Vagina (tissue), 2 donors: ENCODE data around the gene PTBP1. TPM values are rescaled to one million over a fixed set of nuclear protein-coding genes. Genes with fewer than 3 reads are reported as not detected.
A peak's percentile ranks its signal among the peaks of the same experiment; 100 is the strongest.

Experiments
- DNase-seq, 2 donors: peaks; one replicate each; pipeline ENCODE4 v3.0.0-alpha.2; 2017; ENCODE audit errors: extremely low spot score in 2 of 2
- H3K27ac ChIP-seq: fragments of 200-600 bp; sonication (generic); one replicate; pipeline ENCODE4 v1.5.1; 2019
- H3K27me3 ChIP-seq: fragments of 200-600 bp; sonication (generic); one replicate; pipeline ENCODE4 v1.5.1; 2019
- H3K36me3 ChIP-seq, 2 donors: fragments of 200-600 bp; sonication (generic); one replicate each; pipeline ENCODE4 v1.5.1; 2017 to 2019
- H3K4me1 ChIP-seq: fragments of 200-600 bp; sonication (generic); one replicate; pipeline ENCODE4 v1.5.1; 2019
- H3K4me3 ChIP-seq, 2 donors: fragments of 200-600 bp; sonication (generic); 1 replicate in 1 of 2; 2 replicates in 1 of 2; pipeline ENCODE4 v1.5.1; 2016 to 2019
- H3K9me3 ChIP-seq: fragments of 200-600 bp; sonication (generic); one replicate; pipeline ENCODE4 v1.5.1; 2019
- POLR2A ChIP-seq, 2 donors: fragments of 450-650 bp; IDR thresholded peaks; one replicate each; pipeline ENCODE4 v1.6.1; 2017; ENCODE audit warnings: antibody characterized with exemption in 2 of 2, mild to moderate bottlenecking in 2 of 2, moderate library complexity in 2 of 2
- POLR2AphosphoS5 ChIP-seq, 2 donors: sonication (generic); formaldehyde crosslinking; IDR thresholded peaks; one replicate each; pipeline ENCODE4 v1.9.0; 2017; ENCODE audit warnings: antibody characterized with exemption in 2 of 2, mild to moderate bottlenecking in 2 of 2, low read depth in 1 of 2; ENCODE audit not compliant: insufficient read depth in 1 of 2
- intact Hi-C: fragments of 100-400 bp; cut with DNase I; formaldehyde crosslinking; loops from one replicate; pipeline ENCODE4 v1.15.1; 2023
- total RNA-seq: library from RNA; depleted of rRNA; stranded (reverse); fragments of >200 nt; gene quantifications from one replicate; pipeline ENCODE4 v1.2.3, GENCODE V29; 2016
- TF ChIP-seq, protein P1 (sequence below), 3 experiments: fragments of 450-650 bp in 2 of 3; fragments of 200-600 bp in 1 of 3; sonication (generic) in 1 of 3; IDR thresholded peaks; one replicate each; pipeline ENCODE4 v1.5.1; 2017 to 2019; ENCODE audit warnings: antibody characterized with exemption in 3 of 3, mild to moderate bottlenecking in 2 of 3, moderate library complexity in 2 of 3

The PTBP1 gene
- total RNA-seq, 1 donor from 2014 or later, result 230 TPM

DNA sequence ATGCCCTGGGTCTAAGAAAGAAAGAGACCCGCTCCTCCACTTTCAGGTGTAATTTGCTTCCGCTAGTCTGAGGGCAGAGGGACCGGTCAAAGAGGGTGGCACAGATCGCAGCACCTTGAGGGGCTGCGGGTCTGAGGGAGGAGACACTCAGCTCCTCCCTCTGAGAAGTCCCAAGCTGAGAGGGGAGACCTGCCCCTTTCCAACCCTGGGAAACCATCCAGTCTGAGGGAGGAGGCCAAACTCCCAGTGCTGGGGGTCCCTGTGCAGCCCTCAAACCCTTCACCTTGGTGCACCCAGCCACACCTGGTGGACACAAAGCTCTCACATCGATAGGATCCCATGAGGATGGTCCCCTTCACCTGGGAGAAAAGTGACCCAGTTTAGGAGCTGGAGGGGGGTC, 33.4 kb upstream of the PTBP1 start:
- Histone ChIP-seq H3K9me3 (no peaks in the 10 kb centered on the region), H3K36me3 (no peaks in the 10 kb centered on the region), H3K27ac (no peak overlapping the region), H3K4me1 (peaks cover 6% of the 10 kb centered on the region), H3K27me3 (no peaks in the 10 kb centered on the region), H3K4me3 (no peak overlapping the region)
- intact Hi-C loops, result no loop called here
- TF ChIP-seq POLR2A (IDR thresholded peaks at IDR 0.05) (no peak), POLR2AphosphoS5 (IDR thresholded peaks at IDR 0.05; ENCODE audit: insufficient read depth in 1 of 2, low read depth in 1 of 2) (no peak)
- TF ChIP-seq, protein P1, sequence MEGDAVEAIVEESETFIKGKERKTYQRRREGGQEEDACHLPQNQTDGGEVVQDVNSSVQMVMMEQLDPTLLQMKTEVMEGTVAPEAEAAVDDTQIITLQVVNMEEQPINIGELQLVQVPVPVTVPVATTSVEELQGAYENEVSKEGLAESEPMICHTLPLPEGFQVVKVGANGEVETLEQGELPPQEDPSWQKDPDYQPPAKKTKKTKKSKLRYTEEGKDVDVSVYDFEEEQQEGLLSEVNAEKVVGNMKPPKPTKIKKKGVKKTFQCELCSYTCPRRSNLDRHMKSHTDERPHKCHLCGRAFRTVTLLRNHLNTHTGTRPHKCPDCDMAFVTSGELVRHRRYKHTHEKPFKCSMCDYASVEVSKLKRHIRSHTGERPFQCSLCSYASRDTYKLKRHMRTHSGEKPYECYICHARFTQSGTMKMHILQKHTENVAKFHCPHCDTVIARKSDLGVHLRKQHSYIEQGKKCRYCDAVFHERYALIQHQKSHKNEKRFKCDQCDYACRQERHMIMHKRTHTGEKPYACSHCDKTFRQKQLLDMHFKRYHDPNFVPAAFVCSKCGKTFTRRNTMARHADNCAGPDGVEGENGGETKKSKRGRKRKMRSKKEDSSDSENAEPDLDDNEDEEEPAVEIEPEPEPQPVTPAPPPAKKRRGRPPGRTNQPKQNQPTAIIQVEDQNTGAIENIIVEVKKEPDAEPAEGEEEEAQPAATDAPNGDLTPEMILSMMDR (IDR thresholded peaks at IDR 0.05), result no peak
- DNase-seq, result no peak

DNA sequence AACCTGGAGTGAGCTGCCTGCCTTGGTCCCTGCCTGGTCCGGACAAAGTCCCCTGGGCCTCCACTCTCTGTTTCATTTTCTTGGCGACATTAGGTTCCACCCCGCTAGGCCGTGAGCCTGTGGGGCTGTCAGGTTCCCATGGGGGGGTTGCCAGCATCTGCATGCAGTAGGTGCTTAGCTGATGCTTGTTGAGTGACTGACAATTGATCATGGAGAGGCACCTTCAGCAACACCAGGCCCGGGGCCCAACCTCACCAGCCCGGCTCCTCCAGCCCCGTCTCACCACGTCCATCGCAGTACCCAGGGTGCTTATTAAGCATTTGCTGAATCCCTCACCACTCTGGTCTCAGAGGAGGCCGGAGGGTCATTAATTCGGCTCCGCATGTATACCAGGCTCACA, 33.0 kb upstream of the PTBP1 start:
- H3K4me3 ChIP-seq, result no peak overlapping the region
- no peaks in the 10 kb centered on the region for H3K9me3 ChIP-seq
- H3K27ac ChIP-seq, result no peak overlapping the region
- no peak for DNase-seq
- H3K27me3 ChIP-seq, result no peaks in the 10 kb centered on the region
- peaks cover 9% of the 10 kb centered on the region for H3K4me1 ChIP-seq
- H3K36me3 ChIP-seq, result no peaks in the 10 kb centered on the region
- TF ChIP-seq POLR2A (IDR thresholded peaks at IDR 0.05), result no peak
- no peak for TF ChIP-seq POLR2AphosphoS5 (IDR thresholded peaks at IDR 0.05; ENCODE audit: insufficient read depth in 1 of 2, low read depth in 1 of 2)
- TF ChIP-seq, protein P1 (IDR thresholded peaks at IDR 0.05), result no peak
- intact Hi-C loops, result no loop called here

DNA sequence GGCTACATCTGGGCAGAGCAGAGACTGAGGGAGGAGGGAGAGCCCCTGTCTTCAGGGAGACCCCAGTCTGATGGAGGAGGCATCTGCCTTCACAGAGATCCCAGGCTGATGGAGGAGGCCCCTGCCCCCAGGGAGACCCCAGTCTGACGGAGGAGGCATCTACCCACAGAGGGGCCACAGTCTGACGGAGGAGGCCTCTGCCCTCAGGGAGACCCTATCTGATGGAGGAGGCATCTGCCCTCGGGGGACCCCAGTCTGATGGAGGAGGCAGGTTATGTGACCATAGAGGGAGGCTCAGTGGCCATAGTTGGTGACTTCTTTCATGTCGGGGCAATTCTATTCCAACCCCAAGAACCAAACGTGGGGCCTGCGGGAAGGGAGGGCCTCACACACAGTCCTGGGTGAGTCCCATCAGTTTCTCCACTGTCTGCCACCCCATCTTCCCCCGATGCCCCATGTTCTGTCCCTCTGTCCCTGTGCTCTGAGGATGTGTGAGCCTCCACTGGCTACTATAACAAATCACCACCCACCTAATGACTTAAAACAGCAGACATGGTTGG, 32.0 kb upstream of the PTBP1 start:
- H3K27me3 ChIP-seq, result no peaks in the 10 kb centered on the region
- H3K36me3 ChIP-seq, result no peaks in the 10 kb centered on the region
- DNase-seq, result no peak
- TF ChIP-seq POLR2AphosphoS5 (IDR thresholded peaks at IDR 0.05; ENCODE audit: insufficient read depth in 1 of 2, low read depth in 1 of 2), result no peak
- TF ChIP-seq, protein P1 (IDR thresholded peaks at IDR 0.05), result no peak
- TF ChIP-seq POLR2A (IDR thresholded peaks at IDR 0.05), result no peak
- H3K4me1 ChIP-seq, result peaks cover 10% of the 10 kb centered on the region
- intact Hi-C loops, result loop anchor here (5.0 kb wide), 1 partner anchor 222 kb away; no protein-coding TSS in a partner anchor
- no peak overlapping the region for H3K27ac ChIP-seq
- H3K9me3 ChIP-seq, result no peaks in the 10 kb centered on the region
- no peak overlapping the region for H3K4me3 ChIP-seq

DNA sequence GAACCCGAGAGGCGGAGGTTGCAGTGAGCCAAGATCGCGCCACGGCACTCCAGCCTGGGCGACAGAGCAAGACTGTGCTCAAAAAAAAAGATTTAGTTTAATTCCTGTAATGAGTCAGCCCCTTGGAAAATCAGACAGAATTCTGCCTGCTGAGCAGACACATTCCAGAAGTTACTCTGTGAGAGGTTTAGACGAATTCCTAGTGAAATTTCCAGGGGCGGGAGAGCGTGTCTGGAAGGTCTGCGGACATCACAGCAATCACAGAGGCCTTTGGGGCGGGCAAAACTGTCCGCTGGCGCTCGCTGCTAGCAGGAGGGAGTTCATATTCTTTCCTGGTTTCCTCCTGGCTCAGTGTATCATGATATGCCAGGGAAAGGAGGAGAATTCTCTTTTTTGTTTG, 28.8 kb upstream of the PTBP1 start:
- H3K36me3 ChIP-seq, result no peaks in the 10 kb centered on the region
- intact Hi-C loops, result loop anchor here (5.0 kb wide), 1 partner anchor 219 kb away; no protein-coding TSS in a partner anchor
- H3K27me3 ChIP-seq, result no peaks in the 10 kb centered on the region
- no peak overlapping the region for H3K4me3 ChIP-seq
- peak overlapping the region; percentile 46 for H3K27ac ChIP-seq
- H3K4me1 ChIP-seq, result peaks cover 18% of the 10 kb centered on the region
- H3K9me3 ChIP-seq, result no peaks in the 10 kb centered on the region
- DNase-seq, result no peak
- TF ChIP-seq POLR2AphosphoS5 (IDR thresholded peaks at IDR 0.05; ENCODE audit: insufficient read depth in 1 of 2, low read depth in 1 of 2) (no peak), POLR2A (IDR thresholded peaks at IDR 0.05) (no peak)
- TF ChIP-seq, protein P1 (IDR thresholded peaks at IDR 0.05), result no peak

DNA sequence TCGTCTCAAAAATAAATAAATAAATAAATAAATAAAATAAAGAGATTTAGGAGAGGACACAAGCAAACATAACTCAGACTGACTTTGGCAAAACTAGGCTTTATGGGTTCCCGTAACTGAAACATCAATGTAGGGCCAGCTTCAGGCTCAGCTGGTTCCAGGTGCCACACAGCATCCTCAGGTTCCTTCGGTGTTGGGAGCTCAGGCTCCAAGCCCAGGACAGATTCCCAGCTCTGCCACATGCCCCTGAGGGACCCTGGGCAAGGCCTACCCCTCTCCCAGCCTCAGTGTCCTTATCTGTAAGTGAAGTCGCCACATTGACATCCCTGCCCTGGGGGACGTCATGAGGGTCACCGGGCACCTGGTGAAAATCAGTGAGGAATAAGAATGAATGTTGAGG, 27.6 kb upstream of the PTBP1 start:
- DNase-seq, result no peak
- Histone ChIP-seq H3K9me3 (no peaks in the 10 kb centered on the region), H3K4me3 (no peak overlapping the region), H3K27me3 (no peaks in the 10 kb centered on the region), H3K4me1 (peaks cover 18% of the 10 kb centered on the region), H3K27ac (no peak overlapping the region), H3K36me3 (no peaks in the 10 kb centered on the region)
- TF ChIP-seq, protein P1 (IDR thresholded peaks at IDR 0.05), result no peak
- TF ChIP-seq POLR2AphosphoS5 (IDR thresholded peaks at IDR 0.05; ENCODE audit: insufficient read depth in 1 of 2, low read depth in 1 of 2) (no peak), POLR2A (IDR thresholded peaks at IDR 0.05) (no peak)
- intact Hi-C loops, result loop anchor here (5.0 to 10.0 kb wide), 3 partner anchors 95 to 218 kb away; no protein-coding TSS in a partner anchor
